Breast epithelium (tissue), 4 donors: Measurements from ENCODE around the gene PHF21A. TPM values are rescaled to one million over a fixed set of nuclear protein-coding genes. Genes with fewer than 3 reads are reported as not detected.
A peak's percentile ranks its signal among the peaks of the same experiment; 100 is the strongest.

Source experiments
- DNase-seq, 2 donors: peaks; one replicate each; pipeline ENCODE4 v3.0.0-alpha.2; 2019; ENCODE audit warnings: low spot score in 2 of 2
- H3K27ac ChIP-seq, 2 donors: fragments of 200-600 bp; sonication (generic) in 1 of 2; one replicate each; pipeline ENCODE4 v1.5.1; 2016 to 2019; ENCODE audit warnings: mild to moderate bottlenecking in 1 of 2
- H3K27me3 ChIP-seq, 2 donors: fragments of 200-600 bp; sonication (generic) in 1 of 2; one replicate each; pipeline versions ENCODE4 v1.5.1 to v1.6.0; 2017 to 2019; ENCODE audit warnings: control low read depth in 1 of 2, mild to moderate bottlenecking in 1 of 2
- H3K36me3 ChIP-seq: fragments of 200-600 bp; one replicate; pipeline ENCODE4 v1.5.1; 2019
- H3K4me1 ChIP-seq, 2 donors: fragments of 200-600 bp; sonication (generic); one replicate each; pipeline ENCODE4 v1.5.1; 2016 to 2019; ENCODE audit warnings: control low read depth in 1 of 2
- H3K4me3 ChIP-seq, 3 donors: fragments of 200-600 bp; sonication (generic); 1 replicate in 2 of 3; 2 replicates in 1 of 3; pipeline ENCODE4 v1.5.1; 2016 to 2019; ENCODE audit warnings: mild to moderate bottlenecking in 3 of 3, moderate library complexity in 2 of 3
- H3K9me3 ChIP-seq, 2 donors: fragments of 200-600 bp; sonication (generic) in 1 of 2; one replicate each; pipeline ENCODE4 v1.5.1; 2016 to 2019; ENCODE audit warnings: control low read depth in 1 of 2
- CTCF ChIP-seq, 3 donors: fragments of 450-650 bp; IDR thresholded peaks; one replicate each; pipeline ENCODE4 v1.5.1; 2016 to 2017; ENCODE audit warnings: antibody characterized with exemption in 3 of 3, mild to moderate bottlenecking in 3 of 3, moderate library complexity in 3 of 3
- POLR2A ChIP-seq: fragments of 450-650 bp; IDR thresholded peaks from one replicate; pipeline ENCODE4 v1.6.1; 2016; ENCODE audit warnings: antibody characterized with exemption, mild to moderate bottlenecking, moderate library complexity
- POLR2AphosphoS5 ChIP-seq, 3 donors: sonication (generic); formaldehyde crosslinking; IDR thresholded peaks; one replicate each; pipeline ENCODE4 v1.6.1; 2017; ENCODE audit warnings: antibody characterized with exemption in 3 of 3
- intact Hi-C: fragments of 100-400 bp; cut with DNase I; formaldehyde crosslinking; loops from one replicate; pipeline ENCODE4 v1.15.1; 2023; ENCODE audit warnings: low total_unique reads
- total RNA-seq, 3 donors: library from RNA; depleted of rRNA; stranded (reverse); fragments of >200 nt; gene quantifications; one replicate each; pipeline ENCODE4 v1.1.0, GENCODE V29; 2016

Gene PHF21A
- total RNA-seq, 3 donors from 2014 or later: 23.4 to 70.8 (median 42.7) TPM

- DNase-seq: no peak
- Histone ChIP-seq H3K36me3 (no peaks in the 10 kb centered on the region), H3K4me3 (no peak overlapping the region), H3K9me3 (no peaks in the 10 kb centered on the region), H3K4me1 (no peaks in the 10 kb centered on the region), H3K27ac (peak overlapping the region in 1 of 2 donors; percentile 35), H3K27me3 (no peaks in the 10 kb centered on the region)
- TF ChIP-seq POLR2AphosphoS5 (IDR thresholded peaks at IDR 0.05) (no peak), CTCF (IDR thresholded peaks at IDR 0.05) (no peak)
- intact Hi-C loops: no loop called here
Measured at GRCh38 chr11:45961751-45962240, 159.5 kb downstream of the PHF21A start.

DNA sequence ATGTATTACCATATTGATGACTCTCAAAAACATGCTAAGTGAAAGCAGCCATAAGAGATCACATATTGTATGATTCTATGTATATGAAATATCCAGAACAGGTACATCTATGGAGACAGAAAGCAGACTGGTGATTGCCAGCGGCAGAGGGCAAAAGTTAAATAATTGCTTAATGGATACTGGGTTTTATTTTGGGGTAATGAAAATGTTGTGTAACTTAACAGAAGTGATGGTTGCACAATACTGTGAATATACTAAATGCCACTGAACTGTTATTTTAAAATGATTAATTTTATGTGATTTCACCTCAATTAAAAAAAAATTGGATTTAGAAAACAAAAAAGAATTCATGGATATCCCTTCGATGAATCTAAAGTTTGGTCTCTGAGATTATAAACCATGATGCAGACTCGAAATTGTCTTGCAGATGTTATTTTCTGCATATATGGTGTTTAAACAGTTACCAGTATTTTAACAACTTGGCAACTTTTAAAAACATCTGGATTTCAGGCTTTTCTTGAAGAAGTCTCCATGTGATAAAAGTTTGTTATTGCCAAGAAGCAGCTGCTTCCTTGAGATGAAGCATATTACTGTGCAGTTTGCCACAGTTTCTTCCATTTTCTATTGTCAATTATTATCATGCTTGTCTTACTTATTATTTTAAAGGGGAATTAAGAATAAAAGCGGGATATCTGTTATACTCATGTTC lies 160.7 kb downstream of the PHF21A start:
- DNase-seq: no peak
- H3K4me1 ChIP-seq: no peaks in the 10 kb centered on the region
- no peak overlapping the region for H3K4me3 ChIP-seq
- H3K27me3 ChIP-seq: no peaks in the 10 kb centered on the region
- TF ChIP-seq POLR2A (no peak), CTCF (IDR thresholded peaks at IDR 0.05) (no peak), POLR2AphosphoS5 (IDR thresholded peaks at IDR 0.05) (no peak)
- H3K36me3 ChIP-seq: no peaks in the 10 kb centered on the region
- intact Hi-C loops: no loop called here
- peak overlapping the region in 1 of 2 donors; percentile 48 for H3K27ac ChIP-seq
- H3K9me3 ChIP-seq: no peaks in the 10 kb centered on the region

DNA sequence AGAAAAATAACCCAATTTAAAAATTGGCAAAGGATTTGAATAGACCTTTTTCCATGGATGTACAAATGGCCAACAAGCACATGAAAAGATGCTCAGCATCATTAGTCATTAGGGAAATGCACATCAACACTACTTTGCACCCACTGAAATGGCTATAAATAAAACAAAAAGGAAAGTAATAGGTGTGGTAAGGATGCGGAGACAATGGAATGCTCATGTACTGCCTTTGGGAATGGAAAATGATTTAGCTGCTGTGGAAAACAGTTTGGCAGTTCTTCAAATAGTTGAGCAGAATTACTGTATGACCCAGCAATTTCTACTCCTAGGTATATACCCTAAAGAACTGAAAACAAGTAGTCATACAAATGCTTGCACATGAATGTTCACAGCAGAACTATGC lies 161.4 kb downstream of the PHF21A start:
- H3K4me3 ChIP-seq: no peak overlapping the region
- DNase-seq: no peak
- TF ChIP-seq CTCF (IDR thresholded peaks at IDR 0.05): no peak
- no peak for TF ChIP-seq POLR2A
- H3K27ac ChIP-seq: no peak overlapping the region
- H3K9me3 ChIP-seq: no peaks in the 10 kb centered on the region
- H3K4me1 ChIP-seq: no peaks in the 10 kb centered on the region
- no peaks in the 10 kb centered on the region for H3K27me3 ChIP-seq
- no peaks in the 10 kb centered on the region for H3K36me3 ChIP-seq
- intact Hi-C loops: no loop called here

DNA sequence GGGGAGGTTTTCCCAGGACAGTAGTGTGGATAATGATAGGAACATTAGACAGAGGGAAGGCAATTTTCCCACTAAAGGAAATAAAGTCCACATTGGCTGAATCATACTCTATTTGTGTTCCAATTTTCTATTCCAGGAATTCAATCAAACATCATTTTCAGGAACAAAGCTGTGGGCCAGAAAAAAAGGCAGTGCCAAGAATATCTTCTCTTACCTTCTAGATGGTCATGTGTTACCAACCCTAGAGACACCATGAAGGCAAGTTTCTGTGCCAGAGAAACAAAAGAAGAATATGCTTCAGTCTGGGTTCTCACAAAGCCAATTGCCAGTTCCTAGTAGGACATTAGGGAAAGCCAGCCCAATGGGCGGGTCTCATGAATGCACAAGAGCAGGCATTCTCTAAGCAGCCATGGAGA lies 171.3 kb downstream of the PHF21A start:
- intact Hi-C loops: no loop called here
- no peaks in the 10 kb centered on the region for H3K27me3 ChIP-seq
- TF ChIP-seq POLR2AphosphoS5 (IDR thresholded peaks at IDR 0.05): no peak
- no peak for TF ChIP-seq CTCF (IDR thresholded peaks at IDR 0.05)
- no peak for TF ChIP-seq POLR2A
- H3K4me3 ChIP-seq: no peak overlapping the region
- no peak for DNase-seq
- H3K4me1 ChIP-seq: no peaks in the 10 kb centered on the region
- H3K9me3 ChIP-seq: no peaks in the 10 kb centered on the region
- no peaks in the 10 kb centered on the region for H3K36me3 ChIP-seq
- H3K27ac ChIP-seq: no peak overlapping the region

DNA sequence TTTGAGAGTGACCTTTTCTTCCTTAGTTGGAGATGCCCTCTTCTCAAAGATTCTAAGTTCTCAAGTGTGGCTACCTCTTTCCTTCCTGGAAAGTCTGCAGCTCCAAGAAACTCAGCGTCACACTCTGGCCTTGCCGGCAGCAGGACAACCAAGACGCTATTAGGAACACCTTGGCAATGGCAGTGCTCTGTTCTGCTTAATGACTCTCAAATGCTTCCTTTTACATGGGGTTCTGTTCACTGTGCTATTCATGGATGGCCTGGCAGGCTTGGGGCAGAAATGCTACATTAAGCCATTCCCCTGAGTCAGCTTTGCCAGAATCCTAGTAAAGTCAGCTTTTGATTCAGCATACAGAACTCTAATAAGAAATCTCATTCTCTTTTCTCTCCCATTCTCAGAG lies 172.9 kb downstream of the PHF21A start:
- intact Hi-C loops: no loop called here
- no peak for DNase-seq
- Histone ChIP-seq H3K9me3 (no peaks in the 10 kb centered on the region), H3K36me3 (no peaks in the 10 kb centered on the region), H3K4me1 (no peaks in the 10 kb centered on the region), H3K27ac (no peak overlapping the region), H3K4me3 (no peak overlapping the region), H3K27me3 (no peaks in the 10 kb centered on the region)
- TF ChIP-seq POLR2A (no peak), POLR2AphosphoS5 (IDR thresholded peaks at IDR 0.05) (no peak), CTCF (IDR thresholded peaks at IDR 0.05) (no peak)
